ENCODE results near the gene RPL21.
"Not testable (repeated sequence)": the region's sequence is repeated elsewhere in the genome, so short reads cannot be mapped to it uniquely, and the experiment has no call there.

Gene RPL21
- 121 to 269 (median 211) reads per million in 18 experiments for total RNA-seq

DNA sequence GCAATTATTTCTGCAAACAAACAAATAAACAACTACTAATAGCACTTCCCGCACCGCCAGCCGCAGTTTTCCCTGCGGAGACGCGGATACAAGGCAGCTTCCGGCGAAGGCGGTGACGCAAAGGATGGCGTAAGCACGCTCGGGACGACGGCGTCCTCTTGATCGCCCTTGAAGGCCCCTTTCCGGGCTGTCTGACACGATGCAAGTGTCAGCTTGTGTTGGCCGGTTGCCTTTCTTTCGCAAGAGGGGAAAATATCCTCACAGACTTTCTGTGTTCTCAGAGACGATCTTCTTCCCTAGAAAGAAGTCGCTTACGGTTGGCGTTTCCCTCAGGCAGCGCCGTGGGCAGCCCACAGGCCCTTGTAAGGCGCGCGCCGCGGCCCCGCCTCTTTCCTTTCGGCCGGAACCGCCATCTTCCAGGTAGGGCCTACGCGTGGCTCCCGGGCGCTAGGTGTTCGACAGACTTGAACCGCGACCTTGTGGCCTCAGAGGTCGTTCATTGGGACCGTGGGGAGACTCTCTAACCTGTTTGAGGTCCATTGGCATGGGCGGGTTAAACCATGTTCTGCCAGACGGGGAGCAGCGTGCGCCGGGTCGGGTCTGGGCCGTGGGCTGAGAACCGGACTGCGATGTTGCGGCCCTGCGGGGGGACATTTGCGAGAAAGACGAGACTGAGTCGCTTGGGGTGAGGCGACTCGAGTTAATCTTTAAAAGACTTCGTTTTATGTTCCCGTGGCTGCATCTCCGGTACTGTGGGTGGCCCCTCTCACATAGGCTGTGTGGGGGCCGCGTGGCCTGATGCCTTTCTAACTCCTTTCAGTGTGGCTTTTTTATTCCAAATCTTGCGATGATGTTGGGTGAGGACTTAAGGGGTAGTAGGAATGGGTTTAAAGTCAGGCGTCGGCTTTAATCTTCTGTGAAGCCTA, at the start of gene RPL21:
Gene RPL21 (plus strand): TSS at position 393 of the 926 bp plus-strand sequence. CDS start 2,219 bp downstream, outside the sequence.
- DNase-seq: peak; percentile 95 to 98

DNA sequence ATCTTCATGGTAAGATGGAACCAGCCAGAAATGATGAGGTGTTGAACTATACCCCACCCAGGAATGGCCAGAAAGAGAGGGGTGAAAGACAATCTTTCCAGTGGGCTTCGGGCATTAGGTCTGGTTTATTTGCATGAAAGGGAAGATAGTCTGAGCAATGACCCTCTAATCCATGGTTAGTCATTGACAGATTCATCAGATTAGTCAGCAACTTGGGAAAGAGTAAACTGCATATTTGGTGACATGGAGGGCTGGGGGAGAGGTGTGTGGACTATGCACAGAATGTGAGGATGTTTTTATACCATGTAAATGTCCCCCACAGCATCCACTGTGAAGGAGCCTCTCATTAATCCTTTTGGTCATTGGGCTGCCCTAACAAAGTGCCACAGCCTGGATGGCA, 49.7 kb upstream of the RPL21 start:
- no peak for DNase-seq

DNA sequence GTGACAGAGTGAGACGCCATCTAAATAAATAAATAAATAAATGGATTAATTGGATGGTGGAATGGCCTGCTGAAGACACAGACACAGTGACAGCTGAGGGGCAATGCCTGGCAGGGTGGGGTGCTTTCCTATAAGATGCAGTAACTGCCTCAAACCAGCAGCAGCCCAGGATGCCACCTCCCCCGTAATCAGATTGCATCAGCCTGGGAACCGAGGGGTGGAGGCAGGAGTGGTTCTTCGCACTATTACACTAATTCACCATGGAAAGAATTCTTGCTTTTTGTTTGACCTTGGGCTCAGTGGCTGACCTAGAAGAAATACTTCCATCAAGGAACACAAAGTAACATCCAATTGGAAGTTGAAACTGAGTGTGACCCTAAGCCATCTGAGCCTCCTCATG, 48.2 kb upstream of the RPL21 start:
- no peak for DNase-seq

DNA sequence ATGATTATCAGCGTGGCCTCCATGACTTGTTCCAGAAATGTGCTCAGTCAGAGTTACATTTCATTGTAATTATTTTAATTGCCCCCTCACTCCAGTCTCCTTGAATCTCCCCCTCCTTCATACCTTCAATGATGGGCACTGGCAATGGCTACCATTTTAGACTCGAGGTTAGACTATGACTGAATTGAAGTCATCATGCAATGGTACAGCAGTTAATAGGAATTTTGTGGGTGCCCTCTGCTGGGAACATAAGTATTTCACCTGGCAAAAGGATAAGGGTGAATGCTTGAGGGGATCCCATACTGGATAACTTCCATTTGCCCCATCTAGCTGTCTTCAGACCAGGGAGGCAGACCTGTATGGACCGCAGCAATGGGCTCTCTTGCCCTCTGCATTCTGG, 47.5 kb upstream of the RPL21 start:
- peak; percentile 16 to 42 for DNase-seq

DNA sequence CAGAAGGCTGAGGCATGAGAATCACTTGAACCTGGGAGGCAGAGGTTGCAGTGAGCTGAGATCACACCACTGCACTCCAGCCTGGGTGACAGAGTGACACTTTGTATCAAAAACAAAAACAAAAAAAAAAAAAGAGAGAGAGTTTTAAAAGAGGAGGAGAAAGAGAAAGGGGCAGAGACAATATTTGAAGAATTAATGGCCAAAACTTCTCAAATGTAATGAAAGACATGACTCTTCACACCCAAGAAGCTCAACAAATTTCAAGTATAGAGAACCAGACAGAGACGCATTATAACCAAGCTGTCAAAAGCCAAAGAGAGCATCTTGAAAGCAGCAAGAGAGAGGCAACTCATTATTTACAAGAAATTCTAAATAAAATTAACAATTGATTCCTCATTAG, 42.8 kb upstream of the RPL21 start:
- DNase-seq: no peak

DNA sequence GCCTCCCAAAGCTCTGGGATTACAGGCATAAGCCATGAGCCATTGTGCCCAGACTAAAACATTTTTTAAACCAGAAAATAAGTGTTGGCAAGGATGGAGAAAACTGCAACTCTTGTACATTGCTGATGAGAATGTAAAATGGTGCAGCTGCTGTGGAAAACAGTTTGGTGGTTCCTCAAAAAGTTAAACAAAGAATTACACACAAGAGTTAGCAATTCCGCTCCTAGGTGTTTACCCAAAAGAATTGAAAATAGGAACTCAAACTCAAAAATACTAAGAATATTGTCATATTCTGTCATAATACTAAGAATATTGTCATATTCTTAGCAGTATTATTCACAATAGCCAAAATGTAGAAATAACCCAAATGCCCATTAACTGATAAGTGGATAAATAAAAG, 40.1 kb upstream of the RPL21 start:
- no peak for DNase-seq

DNA sequence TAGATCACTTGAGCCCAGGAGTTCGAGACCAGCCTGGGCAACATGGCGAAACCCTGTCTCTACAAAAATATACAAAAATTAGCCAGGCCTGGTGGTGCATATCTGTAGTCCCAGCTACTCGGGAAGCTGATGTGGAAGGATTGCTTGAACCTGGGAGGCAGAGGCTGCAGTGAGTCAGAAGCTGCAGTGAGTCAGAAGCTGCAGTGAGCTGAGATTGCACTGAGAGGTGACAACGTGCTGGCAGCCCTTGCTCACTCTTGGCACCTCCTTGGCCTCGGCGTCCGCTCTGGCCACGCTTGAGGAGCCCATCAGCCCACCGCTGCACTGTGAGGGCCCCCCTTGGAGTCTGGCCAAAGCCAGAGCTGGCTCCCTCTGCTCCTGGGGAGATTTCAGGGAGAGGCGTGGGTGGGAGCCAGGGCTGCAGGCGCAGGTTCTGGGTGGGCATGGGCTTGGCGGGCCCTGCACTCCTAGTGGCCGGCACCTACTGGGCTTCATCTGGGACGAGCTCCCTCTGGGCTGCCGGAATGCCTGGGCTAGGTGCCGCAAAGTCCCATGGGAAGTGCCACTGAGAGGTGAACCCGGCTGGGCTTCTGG, 39.5 kb upstream of the RPL21 start:
- DNase-seq: no peak

DNA sequence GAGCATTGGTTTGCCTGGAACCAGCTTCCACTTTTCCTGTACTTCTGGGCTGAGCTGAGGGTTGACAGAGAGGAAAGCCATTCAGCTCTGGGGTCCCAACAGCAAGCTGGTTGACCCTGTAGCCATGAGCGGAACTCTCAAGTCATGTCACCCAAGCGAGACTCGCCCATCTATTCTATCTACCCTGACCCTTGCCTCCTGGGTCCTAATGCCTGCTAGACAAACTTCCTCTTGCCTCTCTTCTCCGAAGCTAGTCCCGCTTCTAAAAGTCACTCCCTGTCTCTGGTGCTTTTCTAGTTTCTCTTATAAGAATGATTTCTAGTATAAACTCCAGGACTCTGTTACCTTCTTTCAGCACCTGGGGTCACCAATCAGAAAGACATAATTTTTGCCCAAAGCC, 38.0 kb upstream of the RPL21 start:
- DNase-seq: not testable (repeated sequence)

DNA sequence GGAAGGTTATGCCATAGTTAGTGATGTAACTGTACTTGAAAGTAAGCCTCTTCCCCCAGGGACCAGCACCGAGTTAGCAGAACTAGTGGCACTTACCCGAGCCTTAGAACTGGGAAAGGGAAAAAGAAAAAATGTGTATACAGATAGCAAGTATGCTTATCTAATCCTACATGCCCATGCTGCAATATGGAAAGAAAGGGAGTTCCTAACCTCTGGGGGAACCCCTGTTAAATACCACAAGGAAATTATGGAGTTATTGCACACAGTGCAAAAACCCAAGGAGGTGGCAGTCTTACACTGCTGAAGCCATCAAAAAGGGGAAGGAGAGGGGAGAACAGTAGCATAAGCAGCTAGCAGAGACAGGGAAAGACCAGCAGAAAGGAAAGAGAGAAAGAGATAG, 33.6 kb upstream of the RPL21 start:
- DNase-seq: peak; percentile 23 to 37

DNA sequence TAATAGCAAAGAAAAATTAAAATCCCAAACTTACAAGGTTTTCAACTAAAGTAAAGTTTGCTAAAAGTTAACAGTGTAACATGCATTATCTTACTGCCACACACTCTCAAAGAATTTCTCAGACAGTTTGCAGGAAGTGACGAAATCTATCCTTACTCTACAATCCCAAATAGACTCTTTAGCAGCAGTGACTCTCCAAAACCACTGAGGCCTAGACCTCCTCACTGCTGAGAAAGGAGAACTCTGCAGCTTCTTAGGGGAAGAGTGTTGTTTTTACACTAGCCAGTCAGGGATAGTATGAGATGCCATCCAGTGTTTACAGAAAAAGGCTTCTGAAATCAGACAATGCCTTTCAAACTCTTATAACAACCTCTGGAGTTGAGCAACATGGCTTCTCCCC, 32.5 kb upstream of the RPL21 start:
- peak; percentile 24 to 25 for DNase-seq

DNA sequence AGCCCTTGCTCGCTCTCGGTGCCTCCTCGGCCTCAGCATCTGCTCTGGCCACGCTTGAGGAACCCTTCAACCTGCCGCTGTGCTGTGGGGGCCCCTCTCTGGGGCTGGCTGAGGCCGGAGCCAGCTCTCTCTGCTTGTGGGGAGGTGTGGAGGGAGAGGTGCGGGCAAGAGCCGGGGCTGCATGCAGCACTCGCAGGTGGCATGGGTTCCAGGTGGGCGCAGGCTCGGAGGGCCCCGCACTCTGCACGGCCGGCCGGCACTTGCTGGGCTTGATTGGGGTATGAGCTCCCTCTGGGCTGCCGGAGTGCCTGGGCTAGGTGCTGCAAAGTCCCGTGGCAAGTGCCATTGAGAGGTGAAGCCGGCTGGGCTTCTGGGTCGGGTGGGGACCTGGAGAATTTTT, 31.7 kb upstream of the RPL21 start:
- no peak for DNase-seq

DNA sequence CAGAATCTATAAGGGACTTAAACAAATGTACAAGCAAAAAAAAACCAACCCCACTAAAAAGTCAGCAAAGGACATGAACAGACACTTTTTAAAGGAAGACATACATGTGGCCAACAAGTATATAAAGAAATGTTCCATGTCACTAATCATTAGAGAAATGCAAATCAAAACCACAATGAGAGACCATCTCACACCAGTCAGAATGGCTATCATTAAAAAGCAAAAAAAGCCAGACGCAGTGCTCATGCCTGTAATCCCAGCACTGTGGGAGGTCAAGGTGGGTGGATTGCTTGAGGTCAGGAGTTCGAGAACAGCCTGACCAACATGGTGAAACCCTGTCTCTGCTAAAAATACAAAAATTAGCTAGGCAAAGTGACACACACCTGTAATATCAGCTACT, 29.3 kb upstream of the RPL21 start:
- DNase-seq: not testable (repeated sequence)

DNA sequence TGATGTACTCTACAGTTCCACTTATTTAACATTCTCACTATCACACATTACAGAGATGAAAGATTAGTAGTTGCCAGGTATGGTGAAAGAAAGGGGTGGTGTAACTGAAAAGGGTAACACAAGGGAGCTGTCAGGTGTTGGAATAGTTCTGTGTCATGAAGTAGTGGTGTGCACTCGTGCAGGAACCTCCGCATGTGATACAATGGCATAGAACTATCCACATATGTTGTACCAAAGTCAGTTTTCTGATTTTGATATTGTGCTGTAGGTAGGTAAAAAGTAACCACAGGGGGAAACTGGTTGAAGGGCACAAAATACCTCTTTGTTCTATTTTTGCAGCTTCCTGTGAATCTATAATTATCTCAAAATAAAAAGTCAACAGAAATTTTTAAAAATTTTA, 24.4 kb upstream of the RPL21 start:
- no peak for DNase-seq

DNA sequence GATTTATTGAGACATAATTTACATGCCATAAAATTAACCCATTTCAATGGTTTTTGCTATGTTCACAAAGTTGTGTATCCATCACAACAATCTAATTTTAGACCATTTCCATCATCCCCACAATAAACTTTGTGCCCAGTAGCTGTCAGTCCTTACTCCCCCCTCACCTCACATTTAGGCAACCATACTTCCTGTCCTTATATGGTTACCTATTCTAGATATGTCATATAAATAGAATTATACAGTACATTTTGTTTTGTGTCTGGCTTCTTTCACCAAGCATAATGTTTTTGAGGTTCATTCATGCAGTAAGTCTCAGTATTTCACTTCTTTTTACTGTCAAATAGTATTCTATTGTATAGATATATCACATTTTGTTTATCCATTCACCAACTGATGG, 23.2 kb upstream of the RPL21 start:
- no peak for DNase-seq

DNA sequence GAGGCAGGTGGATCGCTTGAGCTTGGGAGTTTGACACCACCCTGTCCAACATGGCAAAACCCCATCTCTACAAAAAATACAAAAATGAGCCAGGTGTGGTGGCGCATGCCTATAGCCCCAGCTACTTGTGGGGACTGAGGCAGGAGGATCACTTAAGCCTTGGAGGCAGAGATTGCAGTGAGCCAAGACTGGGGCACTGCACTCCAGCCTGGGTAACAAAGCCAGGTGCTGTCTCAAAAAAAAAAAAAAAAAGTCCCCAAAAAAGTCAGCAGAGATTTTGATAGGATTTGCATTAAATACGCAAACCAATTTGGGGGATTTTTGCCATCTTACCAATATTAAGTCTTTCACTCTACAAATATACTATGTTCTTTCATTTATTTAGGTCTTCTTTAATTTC, 21.7 kb upstream of the RPL21 start:
- DNase-seq: no peak

DNA sequence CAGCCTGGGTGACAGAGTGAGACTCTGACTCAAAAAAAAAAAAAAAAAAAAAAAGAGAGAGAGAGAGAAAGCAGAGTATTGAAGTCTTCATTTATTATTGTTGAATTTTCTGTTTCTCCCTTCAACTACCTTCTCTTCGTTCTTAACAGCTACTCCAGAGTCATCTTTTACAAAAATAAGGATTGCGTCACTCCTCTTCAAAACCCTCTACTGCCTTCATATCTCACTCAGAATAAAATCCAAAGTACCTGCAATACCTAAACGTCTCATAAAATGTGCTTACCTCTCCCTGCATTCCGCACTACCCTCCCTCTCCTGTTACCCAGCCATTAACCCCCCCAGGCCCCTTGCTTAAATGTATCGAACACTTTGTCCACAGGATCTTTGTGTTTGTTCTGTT, 17.4 kb upstream of the RPL21 start:
- DNase-seq: no peak

DNA sequence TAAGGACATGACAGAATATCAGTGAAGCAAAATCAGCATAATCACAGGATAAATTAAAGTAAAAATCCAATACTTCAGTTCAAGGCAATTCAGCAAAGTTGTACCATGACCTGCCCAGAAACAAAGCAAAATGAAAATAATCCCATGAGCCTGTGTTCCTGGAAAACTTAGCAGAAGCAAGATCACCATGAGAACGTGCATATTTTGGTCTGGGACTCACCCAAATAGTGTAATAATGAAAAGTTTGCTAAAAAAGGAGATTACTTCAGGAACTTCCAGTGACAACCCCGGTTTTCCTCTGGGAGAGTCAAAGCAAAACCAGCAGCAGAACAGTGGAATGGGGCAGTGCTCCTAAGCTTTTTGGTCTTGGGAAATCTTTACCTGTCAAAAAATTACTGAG, 14.9 kb upstream of the RPL21 start:
- no peak for DNase-seq

DNA sequence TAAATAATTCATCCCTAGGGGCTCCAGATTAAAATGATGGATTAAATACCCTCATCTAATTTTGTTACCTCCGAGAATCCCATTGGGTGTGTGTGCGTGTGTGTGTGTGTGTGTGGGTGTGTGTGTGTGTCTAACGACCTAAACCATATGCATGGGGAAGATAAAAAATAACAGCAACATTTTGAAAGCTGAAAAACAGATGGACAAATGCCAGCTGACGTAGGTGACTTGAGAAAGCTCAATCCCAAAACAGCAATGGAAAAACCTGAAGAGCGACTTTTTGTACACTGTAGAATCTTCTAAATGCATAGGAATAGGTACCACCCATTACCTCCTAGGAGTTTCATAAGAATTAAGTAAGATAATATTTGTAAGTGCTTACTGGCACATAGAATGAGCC, 8.7 kb upstream of the RPL21 start:
- no peak for DNase-seq

DNA sequence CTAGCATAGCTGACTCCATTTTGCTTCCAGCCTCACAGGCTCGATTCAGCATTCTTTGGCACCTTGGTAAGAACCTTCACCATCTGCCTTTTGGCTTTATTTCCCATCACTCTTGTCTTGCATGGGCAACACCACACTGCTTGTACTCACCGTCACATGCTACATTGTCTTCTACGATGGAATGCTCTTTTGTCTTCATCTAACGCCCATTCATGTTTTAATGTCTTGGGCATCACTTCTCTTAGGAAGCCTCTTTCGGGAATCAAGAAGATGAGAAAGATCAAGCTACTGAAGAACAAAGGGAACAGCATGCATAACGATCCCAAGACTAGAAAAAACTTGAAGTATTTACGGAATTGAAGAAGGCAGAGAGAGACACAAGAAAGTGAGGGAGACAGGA, 5.7 kb upstream of the RPL21 start:
- DNase-seq: no peak

DNA sequence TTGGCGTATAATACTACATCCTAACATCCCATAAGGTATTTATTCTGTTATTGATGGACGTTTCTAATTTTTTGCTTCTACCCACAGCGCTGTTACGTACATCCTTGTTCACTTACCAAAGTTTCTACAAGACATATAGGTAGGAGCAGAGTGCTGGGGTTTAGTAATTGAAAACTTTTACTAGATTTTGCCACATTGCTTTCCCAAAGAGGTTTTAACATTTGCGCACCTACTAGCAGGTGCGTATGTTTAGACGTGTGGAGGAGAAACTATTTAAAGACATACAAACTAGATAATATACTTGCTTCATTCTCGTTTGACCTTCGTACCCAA, 559 bp upstream of the RPL21 start:
- DNase-seq: no peak

DNA sequence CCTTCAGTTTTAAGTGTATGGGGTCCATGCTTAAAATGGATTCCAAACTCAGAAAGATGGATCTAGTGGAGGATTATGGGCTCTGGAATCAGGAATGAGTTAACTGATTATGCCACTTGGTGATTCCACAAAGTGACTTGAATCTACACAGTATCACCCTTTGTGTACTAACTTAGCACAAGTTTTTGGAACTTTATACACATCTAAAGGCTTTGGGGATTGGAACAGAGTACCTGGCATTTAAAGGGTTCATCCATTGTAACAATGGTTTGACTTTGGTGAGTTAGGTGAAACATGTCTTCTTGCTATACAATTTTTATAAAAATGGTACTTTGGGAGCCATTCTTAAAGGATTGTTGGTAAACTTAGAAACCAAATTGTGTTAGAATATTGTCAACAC, 1.1 kb downstream of the RPL21 start:
- DNase-seq: no peak

DNA sequence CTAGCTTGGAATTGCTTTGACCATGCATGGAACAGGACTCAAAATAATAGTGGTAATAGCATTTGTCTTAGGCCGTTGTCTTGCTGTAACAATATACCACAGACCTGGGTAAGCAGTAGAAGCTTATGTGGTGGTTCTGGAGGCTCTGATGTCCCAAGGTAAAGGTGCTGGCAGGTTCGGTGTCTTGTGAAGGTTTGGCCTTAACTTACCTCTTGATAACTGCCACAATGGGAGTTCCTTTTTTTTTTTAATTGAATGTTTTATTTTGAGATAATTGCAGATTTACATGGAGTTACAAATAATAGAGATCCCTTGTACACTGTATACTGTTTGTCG, 5.8 kb downstream of the RPL21 start:
- DNase-seq: no peak

DNA sequence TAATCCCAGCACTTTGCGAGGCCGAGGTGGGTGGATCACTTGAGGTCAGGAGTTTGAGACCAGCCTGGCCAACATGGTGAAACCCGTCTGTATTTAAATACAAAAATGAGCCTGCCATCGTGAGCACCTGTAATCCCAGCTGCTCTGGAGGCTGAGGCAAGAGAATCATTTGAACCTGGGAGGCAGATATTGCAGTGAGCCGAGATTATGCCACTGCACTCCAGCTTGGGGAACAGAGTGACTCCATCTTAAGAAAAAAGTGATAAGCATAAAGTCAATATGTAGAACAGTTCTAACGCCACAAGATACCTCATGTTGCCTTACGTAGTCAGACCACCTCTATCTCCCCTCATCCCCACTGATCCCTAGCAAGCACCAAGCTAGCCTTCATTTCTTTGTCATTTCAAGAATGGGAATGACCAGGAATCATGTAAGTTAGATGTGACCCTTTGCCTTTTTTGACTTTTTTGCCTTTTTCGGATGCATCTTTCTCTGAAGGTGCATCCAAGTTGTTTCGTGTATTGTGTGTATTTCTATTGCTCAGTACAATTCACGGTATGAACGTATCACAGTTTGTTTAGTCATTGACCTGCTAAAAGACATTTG, 6.4 kb downstream of the RPL21 start:
- no peak for DNase-seq
